ENCODE data around the gene ATG4A.

ATG4A gene

GRCh38 chrX:108199041-108199440 lies 107.5 kb downstream of the ATG4A start:
- no peaks in the 10 kb centered on the region for H3K9me3 ChIP-seq (ENCODE audit: severe bottlenecking)
- no peaks in the 10 kb centered on the region for H3K36me3 ChIP-seq
- TF ChIP-seq, protein P1, sequence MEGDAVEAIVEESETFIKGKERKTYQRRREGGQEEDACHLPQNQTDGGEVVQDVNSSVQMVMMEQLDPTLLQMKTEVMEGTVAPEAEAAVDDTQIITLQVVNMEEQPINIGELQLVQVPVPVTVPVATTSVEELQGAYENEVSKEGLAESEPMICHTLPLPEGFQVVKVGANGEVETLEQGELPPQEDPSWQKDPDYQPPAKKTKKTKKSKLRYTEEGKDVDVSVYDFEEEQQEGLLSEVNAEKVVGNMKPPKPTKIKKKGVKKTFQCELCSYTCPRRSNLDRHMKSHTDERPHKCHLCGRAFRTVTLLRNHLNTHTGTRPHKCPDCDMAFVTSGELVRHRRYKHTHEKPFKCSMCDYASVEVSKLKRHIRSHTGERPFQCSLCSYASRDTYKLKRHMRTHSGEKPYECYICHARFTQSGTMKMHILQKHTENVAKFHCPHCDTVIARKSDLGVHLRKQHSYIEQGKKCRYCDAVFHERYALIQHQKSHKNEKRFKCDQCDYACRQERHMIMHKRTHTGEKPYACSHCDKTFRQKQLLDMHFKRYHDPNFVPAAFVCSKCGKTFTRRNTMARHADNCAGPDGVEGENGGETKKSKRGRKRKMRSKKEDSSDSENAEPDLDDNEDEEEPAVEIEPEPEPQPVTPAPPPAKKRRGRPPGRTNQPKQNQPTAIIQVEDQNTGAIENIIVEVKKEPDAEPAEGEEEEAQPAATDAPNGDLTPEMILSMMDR (IDR thresholded peaks at IDR 0.05; ENCODE audit: low read depth, low read length), result no peak
- no peak overlapping the region for H3K27ac ChIP-seq
- H3K27me3 ChIP-seq (ENCODE audit: insufficient read depth, low read depth, severe bottlenecking), result peaks cover 66% of the 10 kb centered on the region
- H3K4me3 ChIP-seq (ENCODE audit: low read depth, low read length), result no peak overlapping the region
- DNase-seq, result no peak

DNA sequence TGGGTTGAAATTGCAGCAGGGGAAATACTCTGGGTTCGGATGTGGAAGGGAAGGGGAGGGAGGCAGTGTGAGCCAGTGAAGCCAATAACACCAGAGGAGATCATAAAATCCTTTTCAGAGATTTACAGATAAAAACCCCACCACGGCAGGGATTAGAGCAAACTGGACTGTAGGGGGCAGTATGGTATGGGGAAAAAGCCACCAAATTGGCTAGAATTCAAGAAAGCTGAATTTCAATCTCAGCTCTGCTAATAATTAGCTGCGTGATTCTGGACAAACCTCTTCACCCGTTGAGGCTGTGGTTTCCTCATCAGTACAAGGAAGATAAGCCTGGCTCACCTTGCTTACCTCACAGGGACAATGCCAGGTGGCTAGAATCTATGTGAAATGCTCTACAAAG lies 108.1 kb downstream of the ATG4A start:
- H3K36me3 ChIP-seq, result no peaks in the 10 kb centered on the region
- no peak overlapping the region for H3K27ac ChIP-seq
- H3K27me3 ChIP-seq (ENCODE audit: insufficient read depth, low read depth, severe bottlenecking), result peaks cover 60% of the 10 kb centered on the region
- DNase-seq, result peak; percentile 18
- H3K9me3 ChIP-seq (ENCODE audit: severe bottlenecking), result no peaks in the 10 kb centered on the region
- TF ChIP-seq, protein P1 (IDR thresholded peaks at IDR 0.05; ENCODE audit: low read depth, low read length), result peak; percentile 69
- no peak overlapping the region for H3K4me3 ChIP-seq (ENCODE audit: low read depth, low read length)

DNA sequence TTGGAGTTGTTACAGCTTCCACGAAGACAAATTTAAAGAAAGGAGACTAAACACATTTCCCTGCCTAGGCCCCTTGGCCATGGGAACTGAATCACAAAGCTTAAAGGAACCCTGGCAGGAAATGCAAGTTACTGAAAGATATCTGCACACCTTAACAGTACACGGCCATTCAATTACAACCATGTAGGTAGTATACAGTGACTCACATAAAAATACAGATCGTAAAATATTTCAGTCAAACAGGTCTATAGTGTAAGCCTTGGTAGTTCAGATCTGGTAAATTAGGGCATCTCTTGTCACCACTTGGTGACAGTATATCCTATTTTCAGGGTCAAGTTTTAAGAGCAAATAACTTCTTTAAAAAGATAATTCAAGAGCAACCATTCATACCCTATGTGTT lies 112.0 kb downstream of the ATG4A start:
- Histone ChIP-seq H3K4me3 (ENCODE audit: low read depth, low read length) (no peak overlapping the region), H3K36me3 (no peaks in the 10 kb centered on the region), H3K27ac (no peak overlapping the region), H3K9me3 (ENCODE audit: severe bottlenecking) (no peaks in the 10 kb centered on the region), H3K27me3 (ENCODE audit: insufficient read depth, low read depth, severe bottlenecking) (peaks cover 48% of the 10 kb centered on the region)
- no peak for DNase-seq
- TF ChIP-seq, protein P1 (IDR thresholded peaks at IDR 0.05; ENCODE audit: low read depth, low read length), result no peak

All from WERI-Rb-1 (cell line).